ENCODE results near the gene B4GALT6. TPM values are rescaled to one million over a fixed set of nuclear protein-coding genes. Genes with fewer than 3 reads are reported as not detected.

Gene B4GALT6
- total and polyA plus RNA-seq, 2 of the 13 experiments (the other 11 are each of a cell fraction or from before 2014, with no cell fraction given), result 1.9 to 3.3 TPM

- TF ChIP-seq, protein P1, sequence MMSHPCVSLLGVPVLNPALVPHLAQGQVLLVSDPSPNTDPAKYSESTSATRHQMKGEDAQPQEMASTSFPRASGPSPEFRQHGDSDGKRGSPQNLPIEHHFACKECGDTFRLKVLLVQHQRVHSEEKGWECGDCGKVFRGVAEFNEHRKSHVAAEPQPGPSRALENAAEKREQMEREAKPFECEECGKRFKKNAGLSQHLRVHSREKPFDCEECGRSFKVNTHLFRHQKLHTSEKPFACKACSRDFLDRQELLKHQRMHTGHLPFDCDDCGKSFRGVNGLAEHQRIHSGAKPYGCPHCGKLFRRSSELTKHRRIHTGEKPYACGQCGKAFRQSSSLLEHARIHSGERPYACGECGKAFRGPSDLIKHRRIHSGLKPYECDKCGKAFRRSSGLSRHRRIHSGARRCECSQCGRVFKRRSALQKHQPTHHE (CRISPR knock-in tag; IDR thresholded peaks at IDR 0.05; ENCODE audit: borderline replicate concordance), result no peak
- TF ChIP-seq ZBTB10 (CRISPR knock-in tag; IDR thresholded peaks at IDR 0.05; ENCODE audit: borderline replicate concordance), result no peak
- no peak for TF ChIP-seq SMYD3 (CRISPR knock-in tag; IDR thresholded peaks at IDR 0.05)
- TF ChIP-seq, protein P2, sequence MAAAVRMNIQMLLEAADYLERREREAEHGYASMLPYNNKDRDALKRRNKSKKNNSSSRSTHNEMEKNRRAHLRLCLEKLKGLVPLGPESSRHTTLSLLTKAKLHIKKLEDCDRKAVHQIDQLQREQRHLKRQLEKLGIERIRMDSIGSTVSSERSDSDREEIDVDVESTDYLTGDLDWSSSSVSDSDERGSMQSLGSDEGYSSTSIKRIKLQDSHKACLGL (CRISPR knock-in tag; IDR thresholded peaks at IDR 0.05), result no peak
Measured at GRCh38 chr18:31675404-31675803, 9.0 kb downstream of the B4GALT6 start (continued).

- H3K27ac ChIP-seq (ENCODE audit: extremely low read length, insufficient read depth, low read length), result no peak overlapping the region
- H3K36me3 ChIP-seq (replicated peaks in 1 of 2; ENCODE audit: control insufficient read depth in 1 of 2, insufficient read depth in 2 of 2, low read length in 2 of 2), result no peaks in the 10 kb centered on the region
- CTCF ChIA-PET (ENCODE audit: low intra/inter-chr PET ratio, low total read pairs), result no interaction called here
- H3K4me1 ChIP-seq (ENCODE audit: insufficient read depth, low read length), result peaks cover 14% of the 10 kb centered on the region; the same call in 1 of the 2 replicates
- no peak overlapping the region for H2AFZ ChIP-seq (ENCODE audit: low read length)
- no peak overlapping the region for H3K4me2 ChIP-seq (ENCODE audit: low read depth, low read length)
- no peaks in the 10 kb centered on the region for H4K20me1 ChIP-seq (ENCODE audit: insufficient read depth, low read length)
- no peaks in the 10 kb centered on the region for H3K9me3 ChIP-seq (ENCODE audit: low read length)
- FAIRE-seq (no peak), DNase-seq (ENCODE audit: low spot score) (no peak), ATAC-seq (no peak)
- POLR2A ChIA-PET, result no interaction called here
- no peaks in the 10 kb centered on the region for H3K79me2 ChIP-seq (ENCODE audit: insufficient read depth, low read length)
- H3K4me3 ChIP-seq (replicated peaks in 1 of 3; ENCODE audit: insufficient read depth in 1 of 3, low read depth in 2 of 3, low read length in 3 of 3), result no peak overlapping the region
- BruUV-seq (replicated peaks), result no TSS peak
- intact Hi-C loops (cut with micrococcal nuclease; ENCODE audit: unreplicated experiment) (no loop called here), in situ Hi-C loops (cut with HindIII; ENCODE audit: extremely low pct_ligation_motif_present, low pct_unique_long_range_greater_than_20kb) (no loop called here)
- H3K9ac ChIP-seq (ENCODE audit: insufficient read depth, low read depth, low read length), result no peak overlapping the region
- no peaks in the 10 kb centered on the region for H3K27me3 ChIP-seq (ENCODE audit: control insufficient read depth in 1 of 2, insufficient read depth in 2 of 2, low read length in 2 of 2)
- TF ChIP-seq PAWR (CRISPR knock-in tag; IDR thresholded peaks at IDR 0.05; ENCODE audit: borderline replicate concordance), result no peak
- no peak for TF ChIP-seq ZFAT (CRISPR knock-in tag; conservative IDR thresholded peaks at IDR 0.05)
- TF ChIP-seq NFYC (CRISPR knock-in tag; IDR thresholded peaks at IDR 0.05), result no peak
- no peak for TF ChIP-seq SSRP1 (CRISPR knock-in tag; IDR thresholded peaks at IDR 0.05)
- TF ChIP-seq SRSF1 (optimal IDR thresholded peaks at IDR 0.05; ENCODE audit: low read depth, low read length), result no peak
- no peak for TF ChIP-seq SP4 (CRISPR knock-in tag; IDR thresholded peaks at IDR 0.05)
- no peak for TF ChIP-seq BRCA1 (CRISPR knock-in tag; IDR thresholded peaks at IDR 0.05)
- no peak for TF ChIP-seq ZNF7 (CRISPR knock-in tag; IDR thresholded peaks at IDR 0.05)
- TF ChIP-seq ZGPAT (CRISPR knock-in tag; IDR thresholded peaks at IDR 0.05), result no peak
- no peak for TF ChIP-seq HIVEP1 (CRISPR knock-in tag; IDR thresholded peaks at IDR 0.05)
- no peak for TF ChIP-seq PATZ1 (CRISPR knock-in tag; IDR thresholded peaks at IDR 0.05)
- no peak for TF ChIP-seq ZNF260 (CRISPR knock-in tag; IDR thresholded peaks at IDR 0.05; ENCODE audit: borderline replicate concordance, low read depth)
Measured at GRCh38 chr18:31672628-31673135, 11.7 kb downstream of the B4GALT6 start.

All from HepG2 (cell line).